Measurements from ENCODE around the gene GFER. TPM values are rescaled to one million over a fixed set of nuclear protein-coding genes. Genes with fewer than 3 reads are reported as not detected.
A peak's percentile ranks its signal among the peaks of the same experiment; 100 is the strongest.

GFER gene
- total and polyA plus RNA-seq, 9 of the 15 experiments (the other 6 are each of a cell fraction or from before 2014, with no cell fraction given): 4.3 to 53.7 (median 19.8) TPM

DNA sequence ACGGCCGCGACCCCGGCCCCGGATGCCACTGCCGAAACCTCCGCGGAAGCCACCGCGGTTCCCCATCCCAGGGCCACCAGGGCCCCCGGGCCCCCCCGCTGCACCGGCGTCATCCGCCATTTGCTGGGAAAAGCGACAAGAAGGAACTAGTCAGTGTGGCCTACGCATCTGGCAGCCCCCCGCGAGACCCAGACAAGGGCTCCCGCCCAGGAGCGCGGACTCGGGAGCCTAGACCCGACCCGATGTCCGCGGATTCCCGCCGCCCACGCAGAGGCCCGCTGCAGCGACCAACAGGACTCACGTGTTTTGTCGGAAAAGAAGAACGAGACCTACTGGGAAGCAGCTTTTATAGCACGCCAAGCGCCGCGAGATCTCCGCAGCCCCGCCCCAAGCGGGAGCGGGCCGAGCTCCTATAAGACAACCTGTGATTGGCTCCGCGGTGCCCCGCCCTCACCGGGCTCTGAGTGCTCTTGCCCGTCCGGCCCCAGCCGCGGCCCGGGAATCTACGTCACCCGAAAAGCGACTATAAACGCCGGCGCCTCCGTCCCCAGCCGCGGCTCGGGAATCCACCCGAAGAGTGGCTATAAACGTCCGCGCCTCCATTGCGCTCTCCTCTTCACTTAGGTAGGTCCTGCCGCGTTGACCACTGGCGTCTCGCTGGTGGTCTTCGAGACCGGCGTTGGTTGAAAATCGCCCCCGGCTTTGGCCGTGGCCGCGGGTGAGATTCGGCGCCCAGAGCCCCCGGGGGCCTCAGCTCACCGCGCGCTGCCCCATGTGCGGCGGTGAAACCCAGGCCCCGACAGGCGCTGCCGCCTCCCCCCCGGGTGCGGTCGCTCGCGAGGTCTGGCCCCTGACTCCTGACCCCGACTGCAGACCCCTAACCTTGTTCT is 19.2 kb upstream of the GFER start, which contains the start of gene RPS2 (continued):
- TF ChIP-seq, protein P1, sequence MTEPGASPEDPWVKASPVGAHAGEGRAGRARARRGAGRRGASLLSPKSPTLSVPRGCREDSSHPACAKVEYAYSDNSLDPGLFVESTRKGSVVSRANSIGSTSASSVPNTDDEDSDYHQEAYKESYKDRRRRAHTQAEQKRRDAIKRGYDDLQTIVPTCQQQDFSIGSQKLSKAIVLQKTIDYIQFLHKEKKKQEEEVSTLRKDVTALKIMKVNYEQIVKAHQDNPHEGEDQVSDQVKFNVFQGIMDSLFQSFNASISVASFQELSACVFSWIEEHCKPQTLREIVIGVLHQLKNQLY (CRISPR knock-in tag; conservative IDR thresholded peaks at IDR 0.05): peak in 1 of 2 experiments; percentile 53; a peak in 1 of 4 replicates
- TF ChIP-seq, protein P2, sequence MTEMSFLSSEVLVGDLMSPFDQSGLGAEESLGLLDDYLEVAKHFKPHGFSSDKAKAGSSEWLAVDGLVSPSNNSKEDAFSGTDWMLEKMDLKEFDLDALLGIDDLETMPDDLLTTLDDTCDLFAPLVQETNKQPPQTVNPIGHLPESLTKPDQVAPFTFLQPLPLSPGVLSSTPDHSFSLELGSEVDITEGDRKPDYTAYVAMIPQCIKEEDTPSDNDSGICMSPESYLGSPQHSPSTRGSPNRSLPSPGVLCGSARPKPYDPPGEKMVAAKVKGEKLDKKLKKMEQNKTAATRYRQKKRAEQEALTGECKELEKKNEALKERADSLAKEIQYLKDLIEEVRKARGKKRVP (CRISPR knock-in tag; IDR thresholded peaks at IDR 0.05): 0 out of 2 replicates have a peak, but pooled peaks have one; percentile 44
- TF ChIP-seq, protein P3, sequence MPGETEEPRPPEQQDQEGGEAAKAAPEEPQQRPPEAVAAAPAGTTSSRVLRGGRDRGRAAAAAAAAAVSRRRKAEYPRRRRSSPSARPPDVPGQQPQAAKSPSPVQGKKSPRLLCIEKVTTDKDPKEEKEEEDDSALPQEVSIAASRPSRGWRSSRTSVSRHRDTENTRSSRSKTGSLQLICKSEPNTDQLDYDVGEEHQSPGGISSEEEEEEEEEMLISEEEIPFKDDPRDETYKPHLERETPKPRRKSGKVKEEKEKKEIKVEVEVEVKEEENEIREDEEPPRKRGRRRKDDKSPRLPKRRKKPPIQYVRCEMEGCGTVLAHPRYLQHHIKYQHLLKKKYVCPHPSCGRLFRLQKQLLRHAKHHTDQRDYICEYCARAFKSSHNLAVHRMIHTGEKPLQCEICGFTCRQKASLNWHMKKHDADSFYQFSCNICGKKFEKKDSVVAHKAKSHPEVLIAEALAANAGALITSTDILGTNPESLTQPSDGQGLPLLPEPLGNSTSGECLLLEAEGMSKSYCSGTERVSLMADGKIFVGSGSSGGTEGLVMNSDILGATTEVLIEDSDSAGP (CRISPR knock-in tag; IDR thresholded peaks at IDR 0.05): no peak
- no peak for TF ChIP-seq CCAR2 (IDR thresholded peaks at IDR 0.05; ENCODE audit: low read depth, low read length)
- TF ChIP-seq, protein P4, sequence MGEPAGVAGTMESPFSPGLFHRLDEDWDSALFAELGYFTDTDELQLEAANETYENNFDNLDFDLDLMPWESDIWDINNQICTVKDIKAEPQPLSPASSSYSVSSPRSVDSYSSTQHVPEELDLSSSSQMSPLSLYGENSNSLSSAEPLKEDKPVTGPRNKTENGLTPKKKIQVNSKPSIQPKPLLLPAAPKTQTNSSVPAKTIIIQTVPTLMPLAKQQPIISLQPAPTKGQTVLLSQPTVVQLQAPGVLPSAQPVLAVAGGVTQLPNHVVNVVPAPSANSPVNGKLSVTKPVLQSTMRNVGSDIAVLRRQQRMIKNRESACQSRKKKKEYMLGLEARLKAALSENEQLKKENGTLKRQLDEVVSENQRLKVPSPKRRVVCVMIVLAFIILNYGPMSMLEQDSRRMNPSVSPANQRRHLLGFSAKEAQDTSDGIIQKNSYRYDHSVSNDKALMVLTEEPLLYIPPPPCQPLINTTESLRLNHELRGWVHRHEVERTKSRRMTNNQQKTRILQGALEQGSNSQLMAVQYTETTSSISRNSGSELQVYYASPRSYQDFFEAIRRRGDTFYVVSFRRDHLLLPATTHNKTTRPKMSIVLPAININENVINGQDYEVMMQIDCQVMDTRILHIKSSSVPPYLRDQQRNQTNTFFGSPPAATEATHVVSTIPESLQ (CRISPR knock-in tag; IDR thresholded peaks at IDR 0.05): no peak
- TF ChIP-seq PHF20 (IDR thresholded peaks at IDR 0.05; ENCODE audit: partially characterized antibody): peak; percentile 88
- no peak for TF ChIP-seq ZFP1 (CRISPR knock-in tag; IDR thresholded peaks at IDR 0.05)
- TF ChIP-seq, protein P5, sequence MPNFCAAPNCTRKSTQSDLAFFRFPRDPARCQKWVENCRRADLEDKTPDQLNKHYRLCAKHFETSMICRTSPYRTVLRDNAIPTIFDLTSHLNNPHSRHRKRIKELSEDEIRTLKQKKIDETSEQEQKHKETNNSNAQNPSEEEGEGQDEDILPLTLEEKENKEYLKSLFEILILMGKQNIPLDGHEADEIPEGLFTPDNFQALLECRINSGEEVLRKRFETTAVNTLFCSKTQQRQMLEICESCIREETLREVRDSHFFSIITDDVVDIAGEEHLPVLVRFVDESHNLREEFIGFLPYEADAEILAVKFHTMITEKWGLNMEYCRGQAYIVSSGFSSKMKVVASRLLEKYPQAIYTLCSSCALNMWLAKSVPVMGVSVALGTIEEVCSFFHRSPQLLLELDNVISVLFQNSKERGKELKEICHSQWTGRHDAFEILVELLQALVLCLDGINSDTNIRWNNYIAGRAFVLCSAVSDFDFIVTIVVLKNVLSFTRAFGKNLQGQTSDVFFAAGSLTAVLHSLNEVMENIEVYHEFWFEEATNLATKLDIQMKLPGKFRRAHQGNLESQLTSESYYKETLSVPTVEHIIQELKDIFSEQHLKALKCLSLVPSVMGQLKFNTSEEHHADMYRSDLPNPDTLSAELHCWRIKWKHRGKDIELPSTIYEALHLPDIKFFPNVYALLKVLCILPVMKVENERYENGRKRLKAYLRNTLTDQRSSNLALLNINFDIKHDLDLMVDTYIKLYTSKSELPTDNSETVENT (CRISPR knock-in tag; IDR thresholded peaks at IDR 0.05): 0 out of 2 replicates have a peak, but pooled peaks have one; percentile 47
- TF ChIP-seq PTRF (tag; IDR thresholded peaks at IDR 0.05): no peak
- TF ChIP-seq MECOM (CRISPR knock-in tag; IDR thresholded peaks at IDR 0.05): no peak
- TF ChIP-seq SRSF7 (optimal IDR thresholded peaks at IDR 0.05; ENCODE audit: low read depth, low read length): no peak
- TF ChIP-seq, protein P6, sequence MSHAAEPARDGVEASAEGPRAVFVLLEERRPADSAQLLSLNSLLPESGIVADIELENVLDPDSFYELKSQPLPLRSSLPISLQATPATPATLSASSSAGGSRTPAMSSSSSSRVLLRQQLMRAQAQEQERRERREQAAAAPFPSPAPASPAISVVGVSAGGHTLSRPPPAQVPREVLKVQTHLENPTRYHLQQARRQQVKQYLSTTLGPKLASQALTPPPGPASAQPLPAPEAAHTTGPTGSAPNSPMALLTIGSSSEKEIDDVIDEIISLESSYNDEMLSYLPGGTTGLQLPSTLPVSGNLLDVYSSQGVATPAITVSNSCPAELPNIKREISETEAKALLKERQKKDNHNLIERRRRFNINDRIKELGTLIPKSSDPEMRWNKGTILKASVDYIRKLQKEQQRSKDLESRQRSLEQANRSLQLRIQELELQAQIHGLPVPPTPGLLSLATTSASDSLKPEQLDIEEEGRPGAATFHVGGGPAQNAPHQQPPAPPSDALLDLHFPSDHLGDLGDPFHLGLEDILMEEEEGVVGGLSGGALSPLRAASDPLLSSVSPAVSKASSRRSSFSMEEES (CRISPR knock-in tag; IDR thresholded peaks at IDR 0.05): no peak
- TF ChIP-seq TRIM24 (IDR thresholded peaks at IDR 0.05): no peak
- no peak for TF ChIP-seq PYGO2 (tag; IDR thresholded peaks at IDR 0.05)
- 0 out of 2 replicates have a peak, but pooled peaks have one; percentile 81 for TF ChIP-seq HDAC6 (IDR thresholded peaks at IDR 0.05; ENCODE audit: low read depth, low read length)
